Measurements from ENCODE around the gene CACNA2D2. TPM values are rescaled to one million over a fixed set of nuclear protein-coding genes. Genes with fewer than 3 reads are reported as not detected.

The CACNA2D2 gene
- total RNA-seq, 4 donors from 2014 or later = 1.1 to 2.0 (median 1.6) TPM

DNA sequence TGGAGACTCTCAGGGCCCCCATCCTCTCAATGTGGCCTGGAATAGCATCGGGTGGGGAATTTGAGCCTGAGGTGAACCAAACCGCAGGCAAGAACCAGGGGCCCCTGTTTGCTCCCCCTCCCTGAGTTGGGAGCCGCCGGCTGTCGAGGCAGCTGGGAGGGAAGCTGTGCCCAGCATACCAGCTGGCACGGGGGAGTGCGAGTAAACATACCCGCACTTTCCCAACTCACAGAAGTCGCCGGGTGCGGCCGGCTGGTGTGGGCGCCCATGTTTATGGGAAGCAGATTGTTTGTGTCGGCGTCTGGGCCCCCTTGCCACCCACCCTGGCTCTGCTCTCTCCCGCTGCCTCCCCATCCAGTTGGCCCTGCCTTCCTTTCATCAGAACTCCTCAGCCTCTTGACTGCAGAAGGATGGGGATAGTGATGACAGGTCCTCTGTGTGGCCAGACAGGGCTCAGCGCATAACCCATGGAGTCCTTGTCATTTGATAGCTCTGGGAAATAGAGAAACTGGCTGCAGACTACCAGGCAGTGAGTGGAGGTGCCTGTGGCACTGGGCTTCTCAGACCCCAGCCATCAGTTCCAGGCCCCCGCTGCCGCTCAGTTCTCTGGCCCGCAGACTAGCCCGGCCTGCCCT lies 60.4 kb downstream of the CACNA2D2 start:
- no peak overlapping the region for H3K4me3 ChIP-seq (ENCODE audit: low read depth, poor library complexity, severe bottlenecking)
- 86 to 95% methylated on average over 20 of the region's 21 CpGs for WGBS, 2 donors
- no peak for TF ChIP-seq POLR2A (IDR thresholded peaks at IDR 0.05)
- TF ChIP-seq CTCF (IDR thresholded peaks at IDR 0.05) = no peak
- DNase-seq (ENCODE audit: low spot score in 2 of 2) = no peak
- intact Hi-C loops (cut with DNase I; ENCODE audit: low total_unique reads) = no loop called here

GRCh38 chr3:50441424-50442217 lies 61.8 kb downstream of the CACNA2D2 start:
- no peak for DNase-seq (ENCODE audit: low spot score in 2 of 2)
- intact Hi-C loops (cut with DNase I; ENCODE audit: low total_unique reads) = no loop called here
- H3K4me3 ChIP-seq (ENCODE audit: low read depth, poor library complexity, severe bottlenecking) = no peak overlapping the region
- 48 to 56% methylated on average over 7 of the region's 7 CpGs for WGBS, 2 donors
- TF ChIP-seq POLR2A (IDR thresholded peaks at IDR 0.05) = no peak
- no peak for TF ChIP-seq CTCF (IDR thresholded peaks at IDR 0.05)

DNA sequence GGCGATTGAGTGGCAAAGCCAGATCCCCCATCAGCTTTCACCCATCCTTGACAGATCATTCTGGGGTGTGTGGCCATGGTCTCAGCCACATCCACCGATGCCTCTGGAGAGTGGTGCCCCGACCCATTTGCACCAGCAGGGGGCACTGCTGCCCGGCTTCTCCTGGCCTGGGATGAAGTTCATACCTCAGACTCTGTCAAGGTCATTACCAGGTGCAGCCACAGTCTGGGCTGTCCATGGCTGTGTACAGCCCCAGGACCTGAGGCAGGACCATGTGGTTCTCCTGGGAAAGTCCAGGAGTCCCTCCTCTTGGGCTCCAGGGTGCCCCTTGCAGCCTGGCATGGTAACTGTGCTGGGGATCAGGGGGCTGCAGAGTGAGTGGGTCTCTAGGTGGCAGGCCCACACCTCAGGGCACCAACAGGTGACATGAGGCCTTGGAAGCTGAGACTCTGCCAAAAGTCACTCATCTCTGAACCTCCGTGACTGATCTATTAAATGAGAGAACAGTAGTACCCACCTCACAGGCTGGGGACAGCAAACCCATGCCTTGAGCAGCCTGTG lies 67.2 kb downstream of the CACNA2D2 start:
- intact Hi-C loops (cut with DNase I; ENCODE audit: low total_unique reads) = loop anchor here (10.0 kb wide), 1 partner anchor 109 kb away; no protein-coding TSS in a partner anchor
- DNase-seq (ENCODE audit: low spot score in 2 of 2) = peak; percentile 32 to 89
- TF ChIP-seq CTCF (IDR thresholded peaks at IDR 0.05) (peak in 1 of 3 donors; percentile 56), POLR2A (IDR thresholded peaks at IDR 0.05) (no peak)
- H3K4me3 ChIP-seq (ENCODE audit: low read depth, poor library complexity, severe bottlenecking) = no peak overlapping the region
- WGBS, 2 donors = 32 to 57% methylated on average over 3 to 5 of the region's 5 CpGs

DNA sequence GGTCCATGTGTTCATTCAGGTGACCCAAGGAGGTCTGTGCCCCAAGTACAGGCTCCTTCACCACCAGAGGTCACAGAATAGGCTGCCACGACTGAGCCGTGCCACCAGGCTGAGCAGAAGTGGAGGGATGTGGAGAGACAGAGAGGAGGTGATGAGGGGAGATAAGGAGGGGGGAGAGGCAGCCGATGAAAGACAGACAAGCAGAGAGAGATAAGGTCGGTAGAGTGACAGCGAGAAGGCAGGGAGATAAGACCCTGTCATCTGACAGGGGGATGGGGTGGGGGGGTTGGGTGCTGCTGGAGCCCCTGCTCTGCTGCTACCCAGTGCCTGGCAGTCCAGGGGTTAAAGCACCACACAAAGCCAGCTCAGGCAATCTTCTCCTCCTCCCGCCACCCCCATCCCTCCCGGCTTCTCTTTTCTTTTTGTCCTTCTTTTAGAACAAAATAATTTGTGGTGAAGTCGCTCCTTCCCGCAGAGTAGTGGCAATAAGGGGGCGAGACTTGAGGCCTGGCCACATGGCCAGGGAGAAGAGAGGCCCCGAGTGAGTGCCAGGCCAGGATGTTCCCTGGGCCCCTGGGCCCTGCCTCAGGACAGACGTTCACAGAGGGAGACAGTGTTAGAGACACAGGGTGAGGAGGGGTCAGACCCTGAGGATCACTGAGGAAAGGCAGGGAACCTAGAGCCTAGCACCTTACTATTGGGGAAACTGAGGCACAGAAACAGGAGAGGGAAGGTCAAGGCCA lies 67.9 kb downstream of the CACNA2D2 start:
- DNase-seq (ENCODE audit: low spot score in 2 of 2) = no peak
- WGBS, 2 donors = 31 to 40% methylated on average over 12 of the region's 12 CpGs
- no peak overlapping the region for H3K4me3 ChIP-seq (ENCODE audit: low read depth, poor library complexity, severe bottlenecking)
- TF ChIP-seq POLR2A (IDR thresholded peaks at IDR 0.05) (no peak), CTCF (IDR thresholded peaks at IDR 0.05) (no peak)
- intact Hi-C loops (cut with DNase I; ENCODE audit: low total_unique reads) = loop anchor here (10.0 kb wide), 1 partner anchor 109 kb away; no protein-coding TSS in a partner anchor

DNA sequence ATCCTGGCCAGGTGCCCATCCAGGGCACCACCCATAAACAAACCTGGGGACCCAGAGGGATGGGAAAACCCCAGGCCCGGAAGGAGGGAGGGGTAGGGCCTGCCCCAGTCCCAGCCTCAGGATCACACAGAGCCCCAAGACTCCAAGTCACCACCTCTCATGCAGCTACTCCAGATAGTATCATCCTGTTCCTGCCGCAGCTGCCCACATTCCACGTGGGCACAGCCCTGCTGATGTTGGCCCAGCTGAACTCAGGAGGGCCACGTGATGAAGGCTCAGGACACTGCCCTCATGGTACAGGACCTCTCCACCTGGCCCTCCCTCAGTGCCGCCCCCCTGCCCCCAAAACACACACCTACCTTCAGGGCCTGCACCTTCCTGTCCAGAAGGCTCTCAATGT lies 69.5 kb downstream of the CACNA2D2 start:
- H3K4me3 ChIP-seq (ENCODE audit: low read depth, poor library complexity, severe bottlenecking) = no peak overlapping the region
- intact Hi-C loops (cut with DNase I; ENCODE audit: low total_unique reads) = loop anchor here (10.0 kb wide), 1 partner anchor 111 kb away; no protein-coding TSS in a partner anchor
- DNase-seq (ENCODE audit: low spot score in 2 of 2) = no peak
- 69 to 76% methylated on average over 4 to 5 of the region's 5 CpGs for WGBS, 2 donors
- TF ChIP-seq POLR2A (IDR thresholded peaks at IDR 0.05) (no peak), CTCF (IDR thresholded peaks at IDR 0.05) (no peak)

Measured in lower leg skin (tissue), 4 donors.